TTC549 (cell line): Measurements from ENCODE around the gene PPP1R12A.
"Not testable (repeated sequence)": the region's sequence is repeated elsewhere in the genome, so short reads cannot be mapped to it uniquely, and the experiment has no call there.

ENCODE experiments used
- FAIRE-seq: peaks from 2 replicates; lab custom pipeline; 2012; peaks lifted over from hg19 to GRCh38; lab: Jason Lieb, UNC

Gene PPP1R12A

DNA sequence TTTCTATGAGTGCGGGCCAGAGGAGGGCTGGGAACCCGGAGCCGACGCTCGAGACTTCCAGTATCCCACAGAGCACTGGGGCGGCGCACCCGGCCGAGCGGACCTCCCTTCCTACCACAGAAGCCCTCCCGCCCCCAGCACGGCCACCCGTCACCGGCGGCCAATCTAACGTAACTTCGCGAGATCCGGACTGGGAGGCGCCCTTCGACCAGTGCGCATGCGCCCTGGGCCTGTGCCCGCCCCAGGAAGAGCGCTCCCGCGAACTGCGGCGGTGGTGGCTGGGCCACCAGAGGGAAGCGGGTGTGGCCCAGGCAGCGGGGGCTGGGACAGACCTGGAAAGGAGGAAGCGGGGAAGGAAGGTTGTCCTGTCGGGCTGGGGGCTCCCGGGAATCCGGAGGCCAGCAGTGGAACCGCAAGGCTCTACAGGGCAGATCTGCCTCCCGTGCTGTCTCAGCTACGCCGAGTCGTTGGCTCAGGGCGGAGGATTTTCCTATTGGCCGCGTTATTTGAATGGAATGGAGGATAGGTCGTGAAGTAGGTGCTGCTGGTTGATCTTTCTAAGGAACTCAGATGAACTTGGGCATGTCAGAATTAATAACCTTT, at the start of gene PPP1R12A:
TSS of gene PPP1R12A (minus strand) at position 77 of the 603 bp plus-strand sequence. CDS start 166 bp downstream, outside the sequence.
- no peak for FAIRE-seq

GRCh38 chr12:79983986-79984620, 49.2 kb upstream of the PPP1R12A start:
- no peak for FAIRE-seq

- no peak for FAIRE-seq
Observed at GRCh38 chr12:79983492-79983891, 48.6 kb upstream of the PPP1R12A start.

GRCh38 chr12:79982086-79983062, 47.5 kb upstream of the PPP1R12A start:
- FAIRE-seq = no peak

GRCh38 chr12:79978692-79979091, 43.8 kb upstream of the PPP1R12A start:
- no peak for FAIRE-seq

DNA sequence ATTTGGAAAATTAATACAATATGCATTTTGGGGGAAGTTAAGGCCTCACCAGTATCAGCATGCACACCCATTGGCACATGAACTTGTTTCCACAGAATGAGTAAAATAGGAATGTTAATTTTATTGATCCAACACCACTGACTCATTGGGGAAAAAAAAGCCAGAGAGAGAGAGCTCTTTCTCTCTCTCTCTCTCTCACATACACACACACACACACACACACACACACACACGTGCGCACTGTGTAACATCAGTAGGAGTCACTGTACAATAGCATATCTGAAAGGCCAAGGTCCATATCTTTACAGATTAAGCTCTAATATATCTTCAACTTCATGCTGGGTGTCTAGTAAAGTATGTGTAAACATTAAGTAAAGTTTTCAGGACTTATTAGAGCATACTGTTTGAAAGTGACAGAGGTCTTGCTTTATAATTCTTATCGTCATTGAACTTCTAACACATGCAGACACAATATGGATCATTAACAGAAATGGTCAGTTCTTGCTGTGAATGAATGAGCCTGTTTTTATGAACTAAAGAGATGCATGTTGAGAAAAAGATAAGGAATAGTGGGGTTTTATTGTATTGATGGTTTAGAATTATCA, 43.1 kb upstream of the PPP1R12A start:
- not testable (repeated sequence) for FAIRE-seq

GRCh38 chr12:79975143-79975542, 40.2 kb upstream of the PPP1R12A start:
- no peak for FAIRE-seq

DNA sequence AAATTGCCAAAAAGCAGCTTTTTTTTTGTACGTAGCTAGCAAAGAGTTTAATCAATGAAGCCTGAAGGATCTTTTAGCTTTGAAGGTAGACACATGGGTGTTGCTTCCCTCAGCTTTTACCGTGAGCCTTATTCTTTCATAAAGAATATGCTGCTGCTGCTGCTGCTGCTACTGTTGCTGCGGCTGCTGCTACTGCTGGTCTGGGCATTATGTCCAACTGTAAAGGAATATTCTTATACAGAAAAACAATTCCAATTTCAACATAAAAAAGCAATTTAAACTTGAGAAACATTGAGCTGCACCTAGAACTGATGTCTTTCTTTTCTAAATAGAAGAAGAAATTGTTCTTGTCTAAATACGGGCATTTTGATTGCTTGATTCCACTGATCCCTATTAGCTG, 38.9 kb upstream of the PPP1R12A start:
- no peak for FAIRE-seq

GRCh38 chr12:79964100-79964627, 29.3 kb upstream of the PPP1R12A start:
- FAIRE-seq = no peak

DNA sequence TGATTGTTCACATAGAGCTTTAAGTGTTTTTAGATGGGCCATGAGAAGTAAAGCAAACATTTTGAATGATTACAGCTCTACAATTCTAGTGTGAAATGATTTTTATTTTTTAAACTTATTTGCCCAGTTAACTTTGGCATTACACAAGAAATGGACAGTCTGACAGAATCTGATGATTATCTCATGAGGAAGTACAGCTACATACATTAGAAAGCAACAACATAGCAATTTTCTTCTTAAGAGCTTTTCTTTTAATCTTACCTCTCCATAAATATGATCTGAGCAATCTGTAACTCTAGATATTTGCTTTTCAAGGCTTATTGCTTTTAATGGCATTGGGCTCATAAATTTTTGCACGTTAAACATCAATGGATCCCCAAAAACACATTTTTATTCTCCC, 26.5 kb upstream of the PPP1R12A start:
- no peak for FAIRE-seq

GRCh38 chr12:79959484-79959883, 24.6 kb upstream of the PPP1R12A start:
- FAIRE-seq = no peak

DNA sequence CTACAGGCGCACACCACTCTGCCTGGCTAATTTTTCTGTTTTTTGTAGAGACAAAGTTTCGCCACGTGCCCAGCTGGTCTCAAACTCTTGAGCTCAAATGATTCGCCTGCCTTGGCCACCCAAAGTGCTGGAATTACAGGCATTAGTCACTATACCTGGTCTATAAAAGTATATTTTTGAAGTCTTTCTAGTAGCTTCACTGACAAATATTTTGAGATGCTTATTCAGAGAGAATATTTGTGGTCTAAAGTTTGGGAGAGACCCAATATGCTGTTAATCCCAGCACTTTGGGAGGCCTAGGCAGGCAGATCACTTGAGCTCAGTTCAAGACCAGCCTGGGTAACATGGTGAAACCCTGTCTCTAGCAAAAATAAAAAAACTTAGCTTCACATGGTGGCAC, 22.0 kb upstream of the PPP1R12A start:
- no peak for FAIRE-seq

GRCh38 chr12:79955561-79955960, 20.7 kb upstream of the PPP1R12A start:
- no peak for FAIRE-seq

DNA sequence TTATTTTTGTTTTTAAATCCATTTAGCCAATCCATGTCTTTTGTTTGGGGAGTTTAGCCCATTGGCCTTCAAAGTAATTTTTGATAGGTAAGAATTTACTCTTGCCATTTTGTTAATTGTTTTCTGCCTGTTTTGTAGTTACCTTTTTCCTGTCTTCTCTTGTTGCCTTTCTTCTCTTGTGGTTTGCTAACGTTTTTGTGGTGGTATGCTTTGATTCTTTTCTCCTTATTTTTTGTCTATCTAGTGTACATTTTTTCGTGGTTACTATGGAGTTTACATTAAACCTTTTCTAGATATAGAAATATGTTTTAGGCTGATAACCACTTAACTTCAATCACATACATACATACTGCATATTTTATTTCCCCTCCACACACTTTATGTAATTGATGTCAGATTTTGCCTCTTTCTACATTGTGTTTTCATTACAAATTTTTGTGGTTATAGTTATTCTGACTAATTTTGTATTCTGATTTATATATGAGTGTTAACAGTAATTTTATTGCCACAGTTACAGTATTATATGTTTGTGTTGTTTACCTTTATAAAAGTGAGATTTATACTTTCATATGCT, 19.2 kb upstream of the PPP1R12A start:
- FAIRE-seq = no peak

- FAIRE-seq = no peak
Observed at GRCh38 chr12:79949098-79949497, 14.2 kb upstream of the PPP1R12A start.

- no peak for FAIRE-seq
Observed at GRCh38 chr12:79945433-79945832, 10.5 kb upstream of the PPP1R12A start.

- FAIRE-seq = no peak
Observed at GRCh38 chr12:79944565-79944964, 9.7 kb upstream of the PPP1R12A start.

- FAIRE-seq = not testable (repeated sequence)
Observed at GRCh38 chr12:79942846-79943245, 7.9 kb upstream of the PPP1R12A start.

DNA sequence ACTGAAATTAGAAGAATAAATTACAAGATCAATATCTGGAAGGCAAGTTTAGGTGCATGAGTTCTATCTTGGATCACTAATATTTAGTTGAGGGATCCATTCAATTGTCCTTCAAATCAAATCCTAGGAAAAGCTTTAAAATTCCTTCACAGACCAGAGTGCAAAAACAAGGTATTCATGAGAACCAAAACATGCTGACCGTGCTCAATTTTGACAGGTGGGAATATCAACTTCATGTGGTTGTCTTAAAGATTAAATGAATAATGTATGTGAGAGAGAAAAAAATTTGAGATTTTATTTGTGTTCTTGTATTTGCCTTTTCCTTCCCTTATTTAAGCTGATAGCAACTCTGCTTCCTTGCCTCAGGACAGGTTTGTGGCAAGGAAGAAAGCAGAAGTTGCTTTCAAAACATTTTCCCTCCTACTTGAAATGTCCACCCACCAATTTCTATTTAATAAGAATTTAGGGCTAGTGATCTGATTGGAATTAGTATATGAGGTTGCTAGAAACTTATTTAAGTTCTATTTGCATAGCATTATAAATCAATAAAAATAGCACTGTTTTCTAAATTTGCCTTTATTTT, 4.9 kb upstream of the PPP1R12A start:
- no peak for FAIRE-seq

- FAIRE-seq = no peak
Observed at GRCh38 chr12:79938843-79939242, 3.9 kb upstream of the PPP1R12A start.

DNA sequence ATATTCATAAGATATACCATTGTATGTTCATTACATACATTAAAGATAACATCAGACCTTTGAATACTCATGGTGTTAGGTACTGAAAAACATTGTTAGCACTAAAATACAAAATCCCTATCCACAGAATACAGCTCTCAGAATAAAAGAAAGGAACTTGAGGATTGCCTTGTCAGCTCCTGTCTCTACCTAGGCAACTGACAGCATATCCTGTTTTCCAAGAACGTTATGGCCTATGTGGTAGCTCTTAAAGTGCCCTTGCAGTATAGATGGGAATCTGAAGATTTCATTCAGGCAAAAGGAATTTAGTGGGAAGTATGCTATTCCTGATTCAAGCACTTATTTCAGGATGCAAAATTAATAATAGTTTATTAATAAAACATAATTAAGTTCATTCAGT, 1.8 kb upstream of the PPP1R12A start:
- FAIRE-seq = no peak
